GM12864 (cell line): Measurements from ENCODE around the gene TP53BP2.

Experiments
- DNase-seq: peaks from one replicate; pipeline ENCODE4 v3.0.0-alpha.2; 2011; ENCODE audit warnings: low read depth
- H3K4me3 ChIP-seq: 2 replicates; pipeline ENCODE4 v1.5.1; 2011; ENCODE audit warnings: mild to moderate bottlenecking, low read depth, low read length, control low read depth
- TF ChIP-seq, protein P1 (sequence below): IDR thresholded peaks from 2 replicates; pipeline ENCODE4 v1.5.1; 2011; ENCODE audit warnings: low read depth, mild to moderate bottlenecking, moderate library complexity, low read length, control low read depth, inconsistent platforms; ENCODE audit errors: missing control alignments

TP53BP2 gene

DNA sequence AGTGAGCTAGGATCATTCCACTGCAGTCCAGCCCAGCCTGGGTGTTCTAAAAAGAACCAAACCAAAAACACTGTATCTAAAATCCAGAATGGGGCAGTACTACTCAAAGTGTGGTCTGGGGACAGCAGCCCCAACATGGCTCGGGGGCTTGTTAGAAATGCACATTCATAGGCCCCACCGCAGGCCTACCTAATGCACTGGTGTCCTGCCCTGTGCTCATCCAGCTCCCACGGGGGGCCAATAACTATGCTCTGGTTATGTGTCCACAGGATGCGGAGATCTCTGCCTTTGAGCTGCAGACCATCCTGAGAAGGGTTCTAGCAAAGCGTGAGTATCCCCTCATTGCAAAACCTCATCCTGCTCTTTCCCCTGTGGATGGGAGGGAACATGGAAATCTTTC is 81.9 kb downstream of the TP53BP2 start:
- TF ChIP-seq, protein P1, sequence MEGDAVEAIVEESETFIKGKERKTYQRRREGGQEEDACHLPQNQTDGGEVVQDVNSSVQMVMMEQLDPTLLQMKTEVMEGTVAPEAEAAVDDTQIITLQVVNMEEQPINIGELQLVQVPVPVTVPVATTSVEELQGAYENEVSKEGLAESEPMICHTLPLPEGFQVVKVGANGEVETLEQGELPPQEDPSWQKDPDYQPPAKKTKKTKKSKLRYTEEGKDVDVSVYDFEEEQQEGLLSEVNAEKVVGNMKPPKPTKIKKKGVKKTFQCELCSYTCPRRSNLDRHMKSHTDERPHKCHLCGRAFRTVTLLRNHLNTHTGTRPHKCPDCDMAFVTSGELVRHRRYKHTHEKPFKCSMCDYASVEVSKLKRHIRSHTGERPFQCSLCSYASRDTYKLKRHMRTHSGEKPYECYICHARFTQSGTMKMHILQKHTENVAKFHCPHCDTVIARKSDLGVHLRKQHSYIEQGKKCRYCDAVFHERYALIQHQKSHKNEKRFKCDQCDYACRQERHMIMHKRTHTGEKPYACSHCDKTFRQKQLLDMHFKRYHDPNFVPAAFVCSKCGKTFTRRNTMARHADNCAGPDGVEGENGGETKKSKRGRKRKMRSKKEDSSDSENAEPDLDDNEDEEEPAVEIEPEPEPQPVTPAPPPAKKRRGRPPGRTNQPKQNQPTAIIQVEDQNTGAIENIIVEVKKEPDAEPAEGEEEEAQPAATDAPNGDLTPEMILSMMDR, result no peak
- DNase-seq, result no peak
- H3K4me3 ChIP-seq, result no peak overlapping the region

DNA sequence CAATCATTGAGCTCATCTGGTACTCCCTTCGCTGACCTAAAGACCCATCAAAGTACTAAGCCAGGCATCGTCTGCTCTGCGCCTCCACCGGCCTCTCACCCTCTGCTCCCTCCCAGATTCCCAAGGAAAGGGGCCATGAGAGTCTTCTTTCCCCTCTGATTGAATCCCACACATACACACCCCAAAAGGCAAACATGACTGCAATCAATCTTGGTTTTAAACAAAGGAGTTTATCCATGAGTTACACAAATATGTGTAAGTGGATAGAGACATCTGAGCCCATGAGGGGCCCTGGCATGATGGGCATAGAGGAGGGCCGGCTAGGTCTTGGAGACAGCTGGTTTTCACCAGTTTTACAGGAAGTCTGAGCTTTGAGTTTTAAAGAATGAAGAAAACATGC is 82.5 kb downstream of the TP53BP2 start:
- TF ChIP-seq, protein P1, result no peak
- DNase-seq, result no peak

DNA sequence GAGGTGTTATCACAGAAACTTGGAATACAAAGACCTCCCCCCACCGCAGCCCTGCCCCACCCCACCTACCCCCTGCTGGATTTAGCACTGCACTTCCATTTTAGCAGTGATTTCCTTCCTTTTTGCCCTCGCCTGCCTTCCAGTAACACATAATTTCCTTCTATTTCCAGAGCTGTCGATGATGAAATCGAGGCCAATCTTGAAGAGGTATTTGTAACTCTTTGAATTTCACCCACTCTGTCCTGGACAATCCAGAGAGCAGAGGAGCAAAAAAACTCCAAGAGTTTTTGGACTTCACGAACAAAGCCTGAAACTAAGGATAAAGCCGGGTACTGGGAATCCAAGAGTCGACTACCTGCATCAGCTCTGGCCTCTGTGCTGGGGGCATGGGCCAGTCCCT is 84.3 kb downstream of the TP53BP2 start:
- DNase-seq, result no peak
- TF ChIP-seq, protein P1, result no peak
- H3K4me3 ChIP-seq, result no peak overlapping the region

More for the DNA sequence above, 82.5 kb downstream of the TP53BP2 start:
- no peak overlapping the region for H3K4me3 ChIP-seq

DNA sequence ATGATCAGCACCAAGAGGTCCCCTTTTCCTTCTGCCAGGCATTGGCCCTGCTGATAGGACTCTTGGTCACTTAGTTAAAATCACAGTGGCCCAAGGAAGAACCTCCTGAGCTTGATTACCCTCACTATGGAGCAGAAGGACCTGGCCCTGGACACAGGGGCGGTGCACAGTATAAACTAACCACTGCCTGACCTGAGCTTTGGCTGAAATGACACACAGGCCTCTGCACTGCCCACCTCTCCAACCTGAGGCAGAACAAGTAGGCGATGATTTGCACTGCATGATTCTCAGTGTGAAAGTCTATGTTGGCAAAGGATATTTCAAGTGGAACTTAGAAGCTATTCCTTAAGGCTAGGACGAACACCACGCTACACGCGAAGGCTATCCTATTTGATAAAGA is 84.9 kb downstream of the TP53BP2 start:
- TF ChIP-seq, protein P1, result no peak
- DNase-seq, result no peak
- H3K4me3 ChIP-seq, result no peak overlapping the region

DNA sequence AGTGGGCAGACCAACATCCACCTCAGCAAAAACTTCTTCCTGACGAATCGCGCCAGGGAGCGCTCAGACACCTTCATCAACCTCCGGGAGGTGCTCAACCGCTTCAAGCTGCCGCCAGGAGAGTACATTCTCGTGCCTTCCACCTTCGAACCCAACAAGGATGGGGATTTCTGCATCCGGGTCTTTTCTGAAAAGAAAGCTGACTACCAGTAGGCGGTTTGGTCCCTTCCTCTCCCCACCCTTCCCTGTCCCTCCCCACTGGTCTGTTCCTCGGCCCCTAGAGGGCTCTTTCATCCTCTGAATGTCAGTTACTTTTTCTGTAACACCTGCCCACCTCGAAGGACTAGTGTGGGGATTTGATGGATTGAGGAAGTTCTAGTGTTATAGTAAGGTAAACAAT is 86.5 kb downstream of the TP53BP2 start:
- no peak for DNase-seq
- TF ChIP-seq, protein P1, result no peak

DNA sequence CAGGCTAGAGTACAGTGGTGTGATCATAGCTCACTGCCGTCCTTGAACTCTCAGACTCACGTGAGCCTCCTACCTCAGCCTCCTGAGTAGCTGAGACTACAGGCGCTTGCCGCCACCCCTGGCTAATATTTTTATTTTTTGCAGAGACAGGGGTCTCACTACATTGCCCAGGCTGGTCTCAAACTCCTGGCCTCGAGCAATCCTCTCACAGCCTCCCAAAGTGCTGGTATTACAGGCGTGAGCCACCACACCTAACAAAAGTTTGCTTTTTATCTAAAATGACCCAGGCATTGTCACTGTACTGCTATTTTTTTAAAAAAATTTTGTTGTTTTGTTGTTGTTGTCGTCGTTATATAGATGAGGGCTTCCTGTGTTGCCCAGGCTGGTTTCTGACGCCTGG is 87.0 kb downstream of the TP53BP2 start:
- TF ChIP-seq, protein P1, result no peak
- no peak for DNase-seq
- no peak overlapping the region for H3K4me3 ChIP-seq

More for the DNA sequence above, 86.5 kb downstream of the TP53BP2 start:
- no peak overlapping the region for H3K4me3 ChIP-seq

DNA sequence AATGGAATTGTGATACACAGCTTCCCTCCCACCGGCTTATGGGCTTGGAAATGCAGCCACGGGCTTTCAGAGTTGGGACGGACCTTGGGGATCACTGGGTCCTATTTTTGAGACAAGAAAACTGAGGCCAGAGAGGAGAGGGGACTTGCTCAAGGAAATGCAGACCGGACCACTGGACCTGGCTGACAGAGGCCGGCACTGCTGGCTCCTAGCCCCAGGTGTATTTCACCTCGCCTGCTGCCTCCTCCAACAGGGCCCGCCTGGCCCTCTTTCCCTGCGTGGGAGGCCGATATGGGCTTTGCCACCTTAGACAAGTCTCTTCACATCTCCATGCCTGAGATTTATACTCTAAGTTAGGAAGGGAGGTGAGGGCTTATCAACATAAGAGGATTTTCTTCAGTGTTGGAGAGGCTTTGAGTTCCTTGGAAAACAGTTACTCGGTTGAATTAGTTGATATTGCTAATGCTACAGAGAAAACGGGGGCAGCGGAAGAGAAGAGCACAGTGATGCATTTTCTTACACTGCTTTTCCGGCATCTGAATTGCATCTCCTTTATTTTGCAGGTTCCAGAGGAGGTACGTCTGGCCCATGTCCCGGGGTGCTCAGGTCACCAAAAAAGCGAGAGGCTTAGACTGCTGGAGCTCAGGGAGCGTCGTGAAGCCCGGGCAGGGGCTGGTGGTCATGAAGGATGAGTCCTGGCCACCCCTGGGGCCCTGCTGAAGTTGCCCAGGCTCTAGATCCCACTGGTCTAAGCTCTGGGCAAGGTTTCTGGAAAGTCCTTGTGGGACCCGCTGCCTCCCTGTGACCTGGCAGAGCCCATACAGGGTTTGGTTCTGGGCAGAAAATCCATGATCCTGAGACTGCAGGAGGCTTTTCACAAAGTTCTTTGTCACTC is 88.7 kb downstream of the TP53BP2 start:
- H3K4me3 ChIP-seq, result no peak overlapping the region
- DNase-seq, result no peak
- TF ChIP-seq, protein P1, result no peak
